ENCODE results near the gene SYNGR3.
"Not testable (repeated sequence)": the region's sequence is repeated elsewhere in the genome, so short reads cannot be mapped to it uniquely, and the experiment has no call there.

Gene SYNGR3, protein sequence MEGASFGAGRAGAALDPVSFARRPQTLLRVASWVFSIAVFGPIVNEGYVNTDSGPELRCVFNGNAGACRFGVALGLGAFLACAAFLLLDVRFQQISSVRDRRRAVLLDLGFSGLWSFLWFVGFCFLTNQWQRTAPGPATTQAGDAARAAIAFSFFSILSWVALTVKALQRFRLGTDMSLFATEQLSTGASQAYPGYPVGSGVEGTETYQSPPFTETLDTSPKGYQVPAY

DNA sequence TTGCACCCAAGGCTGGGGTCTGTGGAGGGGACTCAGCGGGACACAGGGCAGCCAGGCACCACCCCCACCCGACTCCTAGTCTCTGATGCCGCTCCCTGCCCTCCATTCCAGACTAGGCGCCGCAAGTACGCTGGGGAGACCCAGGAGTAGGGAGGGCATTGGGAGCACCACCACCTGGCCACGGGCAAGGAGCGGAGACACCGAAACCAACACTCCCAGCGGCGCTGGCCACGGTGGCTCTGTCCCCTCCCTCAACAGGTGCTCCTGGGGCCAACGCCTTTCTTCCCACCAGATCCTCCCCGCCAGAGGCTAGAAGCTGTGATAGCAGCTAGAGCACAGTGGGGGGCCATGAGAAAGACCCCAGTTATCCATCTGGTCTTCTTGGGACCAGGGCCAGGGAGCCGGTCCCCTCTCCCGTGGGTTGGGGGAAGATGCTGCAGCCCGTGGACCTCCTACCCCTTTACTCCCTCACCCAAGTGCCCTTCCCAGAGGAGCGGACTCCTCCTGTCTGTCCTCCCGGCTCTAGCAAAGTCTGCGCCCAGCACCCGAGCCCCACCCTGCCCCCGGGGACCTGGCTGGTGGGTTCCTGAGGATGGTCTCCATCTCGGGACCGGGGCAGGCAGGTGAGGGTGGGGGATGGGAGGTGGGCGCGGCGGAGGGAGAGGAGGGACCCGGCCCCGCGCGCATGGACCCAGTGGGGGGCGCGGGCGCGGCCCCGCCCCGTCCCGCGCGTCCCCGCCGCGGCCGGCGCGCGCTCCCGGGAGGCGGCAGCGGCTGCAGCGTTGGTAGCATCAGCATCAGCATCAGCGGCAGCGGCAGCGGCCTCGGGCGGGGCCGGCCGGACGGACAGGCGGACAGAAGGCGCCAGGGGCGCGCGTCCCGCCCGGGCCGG is at the start of gene SYNGR3:
SYNGR3 (plus strand) TSS at position 762 of the 892 bp plus-strand sequence. CDS start 133 bp downstream, outside the sequence.
- DNase-seq, result no peak

DNA sequence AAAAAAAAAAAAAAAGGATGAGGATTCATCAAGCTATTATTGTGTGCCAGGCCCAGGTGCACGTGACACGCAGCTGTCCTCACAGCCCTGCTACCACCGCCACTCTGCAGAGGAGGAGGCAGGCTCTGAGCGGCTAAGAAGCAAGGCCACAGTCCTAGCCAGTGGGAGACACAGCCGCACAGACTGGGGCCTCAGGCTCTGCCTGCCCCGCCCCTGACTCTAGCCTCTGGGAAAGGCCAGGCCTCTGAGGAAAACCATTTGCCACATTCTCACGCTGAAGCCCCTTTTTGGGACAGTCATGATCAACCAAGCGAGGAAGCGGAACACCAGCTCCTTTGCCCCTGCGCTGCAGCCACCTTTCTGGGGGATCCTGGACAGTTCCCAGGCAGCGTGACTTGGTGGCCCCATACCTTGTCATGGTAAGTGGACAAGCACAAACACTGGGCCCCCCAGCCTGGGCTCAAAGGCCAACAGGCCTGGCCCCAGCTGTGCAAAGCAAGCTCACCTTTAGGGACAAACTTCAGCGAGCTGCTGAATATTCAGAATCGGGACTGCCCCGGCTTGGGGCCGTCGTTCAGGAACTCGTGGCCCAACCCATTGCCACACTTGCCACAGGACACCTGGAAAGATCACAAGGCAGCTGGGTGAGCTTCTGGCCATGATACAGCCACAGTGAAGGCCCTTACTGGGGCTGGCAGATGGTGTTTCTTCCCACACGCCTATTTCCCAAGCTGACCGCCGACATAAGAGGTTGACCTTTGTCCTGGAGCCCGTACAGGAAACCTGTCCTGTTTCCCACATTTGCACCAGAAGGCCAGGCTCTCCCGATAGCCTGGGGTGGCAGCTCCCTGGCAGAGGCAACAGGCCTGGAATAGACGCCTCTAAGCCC is 49.3 kb upstream of the SYNGR3 start:
- no peak for DNase-seq

DNA sequence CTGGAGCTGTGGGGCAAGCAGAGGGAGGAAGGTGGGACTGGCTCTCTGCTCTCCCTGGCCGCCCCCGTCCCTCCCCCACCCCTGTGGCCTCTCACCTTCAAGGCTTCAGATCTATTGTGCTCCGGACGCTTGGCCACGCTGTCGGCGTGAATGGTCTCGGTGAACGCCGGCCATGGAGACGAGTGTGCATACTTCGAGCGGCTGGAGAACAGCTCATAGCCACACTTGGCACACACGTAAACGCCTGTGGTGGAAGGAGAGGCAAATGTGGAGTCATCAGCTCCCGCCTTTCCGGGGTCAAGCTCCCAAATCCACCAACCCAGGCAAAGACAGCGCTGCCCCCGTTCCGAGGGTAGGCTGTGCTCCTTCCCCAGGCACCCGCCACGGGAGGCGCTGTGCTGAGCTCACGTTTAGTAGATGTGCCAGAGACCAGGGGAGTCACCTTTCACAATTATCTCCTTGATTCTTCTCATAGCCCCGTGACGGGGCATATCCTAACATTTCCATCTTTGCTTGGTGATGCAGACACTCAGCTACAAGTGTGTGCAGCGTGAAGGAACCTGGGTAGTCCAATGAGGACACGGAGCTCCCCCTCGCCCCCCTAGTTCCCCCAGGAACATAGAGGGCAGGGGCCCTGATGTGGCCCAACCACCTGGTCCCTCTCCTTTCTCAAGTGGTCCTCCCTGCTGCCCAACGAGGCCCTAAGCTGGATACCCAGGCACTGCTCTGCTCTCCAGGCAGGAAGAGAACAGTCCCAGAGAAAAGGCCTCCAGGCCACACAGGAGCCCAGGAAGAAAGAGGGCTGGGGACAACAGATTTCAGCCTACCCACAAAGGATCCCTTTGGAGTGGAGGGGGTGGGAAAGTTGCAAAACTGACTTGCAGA is 48.4 kb upstream of the SYNGR3 start:
- DNase-seq, result no peak

DNA sequence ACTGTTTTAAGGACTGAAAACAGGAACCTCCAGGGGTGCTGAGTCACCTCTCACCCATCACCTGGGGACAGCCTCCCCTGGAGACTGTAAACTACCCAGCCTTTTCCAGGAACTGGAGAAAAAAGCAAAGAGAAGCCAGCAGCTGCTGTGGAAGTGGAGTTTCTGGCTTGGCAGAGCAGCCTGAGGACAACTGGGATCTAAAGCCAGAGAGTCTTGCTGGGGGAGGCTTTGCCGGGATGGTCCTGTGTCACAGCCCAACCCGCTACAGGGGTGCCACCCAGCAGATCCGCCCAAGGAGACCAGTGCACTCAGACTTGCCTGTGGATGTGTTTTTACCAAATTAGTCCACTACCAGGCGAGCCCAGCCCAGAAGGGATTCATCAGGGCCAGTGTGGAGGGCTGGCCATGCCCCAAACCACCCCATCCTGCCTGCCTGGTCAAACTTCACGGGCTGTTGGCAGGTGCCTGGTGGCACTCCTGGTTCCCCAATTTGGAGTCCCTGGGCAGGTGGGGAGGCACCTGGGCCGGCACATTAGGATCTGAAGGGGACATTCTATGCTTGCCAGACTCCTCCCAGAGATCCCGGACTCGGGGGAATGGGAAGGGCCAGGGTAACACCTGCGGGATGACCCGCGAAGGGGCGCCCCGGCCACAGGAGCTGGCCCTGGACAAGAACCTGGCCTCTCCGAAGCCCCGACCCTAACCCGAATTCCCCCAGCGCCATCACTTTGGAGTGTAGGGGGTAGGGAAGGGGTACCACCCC is 47.5 kb upstream of the SYNGR3 start:
- DNase-seq, result peak; percentile 65

DNA sequence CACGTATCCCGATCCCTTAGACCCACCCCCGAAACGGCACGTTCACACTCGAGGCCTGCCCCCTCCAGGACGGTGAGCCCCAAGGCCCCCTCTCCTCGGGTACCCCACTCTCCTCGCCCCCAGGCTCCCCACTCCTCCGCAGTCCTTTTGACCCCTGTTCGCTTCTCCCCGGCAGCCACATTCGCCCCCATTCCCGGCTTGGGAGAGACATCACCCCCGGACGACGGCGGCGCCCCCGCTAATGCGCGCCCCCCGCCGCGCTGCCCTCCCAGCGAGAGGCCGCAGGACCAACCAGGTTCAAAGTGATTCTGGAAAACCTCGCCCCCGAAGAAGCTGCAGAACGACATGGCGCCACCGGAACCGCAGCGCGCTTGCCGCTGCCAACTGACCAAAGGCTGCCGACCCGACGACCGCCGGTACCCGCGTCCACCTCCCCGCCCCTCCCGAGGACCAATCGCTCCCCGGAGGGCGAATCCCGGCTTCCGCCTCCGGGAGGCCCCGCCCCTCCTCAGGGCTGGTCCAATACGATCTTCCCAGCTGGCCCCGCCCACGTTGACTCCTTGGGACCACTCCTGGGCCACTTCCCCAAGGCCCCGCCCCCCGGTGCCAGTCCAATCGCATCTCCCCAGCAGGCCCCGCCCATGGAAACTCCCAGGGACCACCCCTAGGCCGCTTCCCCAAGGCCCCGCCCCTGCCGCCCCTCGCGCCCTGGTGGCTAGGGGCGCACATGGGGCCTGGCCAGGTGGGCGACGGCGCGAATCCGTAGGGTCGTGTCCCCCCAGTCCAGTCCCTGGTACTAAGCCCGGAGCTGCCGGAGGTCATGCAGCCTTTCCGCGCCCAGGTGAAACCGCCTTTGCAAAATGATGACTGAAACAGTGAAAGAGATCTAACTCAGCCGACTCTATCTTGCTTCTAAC is 46.7 kb upstream of the SYNGR3 start, which contains the start of gene MSRB1:
MSRB1 (minus strand) TSS at position 390 of the 917 bp plus-strand sequence; CDS start at position 347, 43 bp downstream.
- peak; percentile 100 for DNase-seq

DNA sequence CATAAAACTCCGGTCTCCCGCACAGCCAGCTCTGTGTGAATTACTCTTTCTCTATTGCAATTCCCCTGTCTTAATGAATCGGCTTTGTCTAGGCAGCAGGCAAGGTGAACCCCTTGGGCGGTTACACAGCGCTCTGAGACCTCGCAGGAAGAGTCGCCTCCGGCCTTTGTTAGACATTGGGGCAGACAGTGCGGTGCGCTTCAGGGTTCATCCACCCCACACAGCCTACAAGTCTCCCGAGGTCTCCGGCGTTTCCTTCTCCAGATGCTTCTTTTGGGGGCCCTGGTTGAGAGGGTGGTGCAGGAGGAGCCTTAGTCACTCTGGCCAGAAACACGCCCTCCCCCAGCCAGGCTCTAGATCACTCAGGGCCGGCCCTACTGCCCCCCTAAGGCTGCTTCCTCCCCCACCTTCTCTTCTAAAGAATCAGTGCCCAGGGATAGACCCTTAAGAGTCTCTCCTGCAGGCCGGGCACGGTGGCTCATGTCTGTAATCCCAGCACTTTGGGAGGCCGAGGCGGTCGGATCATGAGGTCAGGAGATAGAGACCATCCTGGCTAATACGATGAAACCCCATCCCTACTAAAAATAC is 45.1 kb upstream of the SYNGR3 start:
- DNase-seq, result no peak

DNA sequence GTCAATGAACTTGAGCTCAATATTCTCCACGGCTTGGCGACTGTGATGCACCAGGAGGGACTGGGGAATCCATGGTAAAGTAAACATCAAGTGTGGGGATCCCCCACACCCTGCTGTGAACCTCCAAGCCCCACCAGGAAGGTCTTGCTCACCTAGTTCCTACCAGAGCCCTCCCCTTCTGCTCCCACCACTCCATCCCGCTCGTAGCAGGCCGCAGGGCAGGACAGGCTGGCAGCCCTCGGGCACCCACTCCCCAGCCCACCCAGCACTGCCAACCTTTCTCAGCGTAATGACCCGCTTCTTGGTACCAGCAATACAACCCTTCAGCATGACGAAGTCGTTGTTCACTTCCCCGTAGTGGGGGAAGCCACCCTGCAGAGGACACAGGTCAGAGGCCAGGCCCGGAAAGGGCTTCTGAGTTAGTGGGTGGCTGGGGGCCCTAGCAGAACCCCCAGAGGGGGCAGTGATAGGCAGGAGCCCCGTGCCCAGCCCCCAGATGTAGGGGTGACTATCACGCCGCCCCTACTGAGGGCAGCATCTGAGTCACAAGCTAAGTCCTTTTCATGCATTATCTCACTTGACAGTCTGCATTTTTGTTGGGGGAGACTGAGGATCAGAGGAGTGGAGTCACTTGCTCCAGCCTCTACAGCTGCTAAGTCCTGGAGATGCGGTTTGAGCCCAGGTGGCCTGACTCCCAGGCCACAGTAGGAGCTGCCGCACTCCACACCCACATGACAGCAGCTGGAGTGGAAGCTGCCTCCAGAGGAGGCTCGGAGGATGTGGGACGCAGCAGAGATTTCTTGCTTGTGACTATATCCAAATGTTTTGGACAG is 44.0 kb upstream of the SYNGR3 start:
- DNase-seq, result no peak

DNA sequence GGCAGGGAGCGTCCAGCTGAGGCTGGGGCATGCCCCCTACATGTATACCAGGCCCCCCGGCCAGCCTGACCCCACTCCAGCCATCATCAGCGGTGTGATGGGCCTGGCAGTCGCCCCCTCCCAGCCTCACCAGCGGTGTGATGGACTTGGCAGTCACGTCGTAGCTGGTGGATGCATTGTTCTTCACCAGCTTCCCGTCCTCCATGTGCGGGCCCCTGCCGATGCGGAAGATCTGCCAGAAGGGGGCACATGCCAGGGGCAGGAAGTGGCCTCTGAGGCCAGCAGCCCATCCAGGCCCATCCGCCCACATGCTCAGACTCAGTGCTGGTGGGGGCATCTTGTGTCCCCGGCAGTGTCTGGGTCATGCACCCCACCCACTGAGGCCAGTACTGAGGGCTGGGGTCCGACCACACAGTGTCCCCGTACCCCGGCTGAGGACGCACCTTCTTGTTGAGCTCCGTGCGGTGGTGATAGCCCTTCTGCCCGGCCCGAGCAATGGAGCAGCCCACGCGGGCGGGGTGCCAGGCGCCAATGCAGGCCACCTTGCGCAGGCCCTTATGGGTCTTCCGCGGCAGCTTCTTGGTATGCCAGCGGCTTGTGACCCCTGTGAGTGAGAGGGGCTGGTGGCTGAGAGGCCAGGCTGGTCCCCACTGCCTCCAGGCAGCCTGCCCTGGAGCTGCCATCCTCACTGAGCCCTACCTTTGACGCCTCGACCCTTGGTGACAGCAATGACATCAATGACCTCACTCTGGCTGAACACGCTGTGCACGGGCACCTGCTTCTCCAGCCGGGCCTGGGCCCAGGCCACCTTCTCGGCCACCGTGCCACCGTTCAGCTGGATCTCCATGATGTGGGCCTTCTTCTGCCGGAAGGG is 43.0 kb upstream of the SYNGR3 start:
- DNase-seq, result no peak

DNA sequence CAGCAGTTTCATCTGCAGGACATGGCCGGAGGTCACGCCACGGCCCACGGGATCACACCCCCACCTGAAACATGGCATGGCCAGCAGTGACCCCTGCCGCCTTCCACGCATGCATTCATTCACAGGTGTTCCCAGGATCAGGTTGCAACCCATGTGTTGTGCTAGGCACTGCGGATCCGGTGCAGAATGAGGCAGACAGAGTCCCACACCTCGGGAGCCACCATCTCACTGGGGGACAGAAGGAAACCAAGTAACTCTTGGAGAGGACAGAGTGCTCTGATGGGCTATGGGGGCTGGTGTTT is 42.5 kb upstream of the SYNGR3 start:
- no peak for DNase-seq

DNA sequence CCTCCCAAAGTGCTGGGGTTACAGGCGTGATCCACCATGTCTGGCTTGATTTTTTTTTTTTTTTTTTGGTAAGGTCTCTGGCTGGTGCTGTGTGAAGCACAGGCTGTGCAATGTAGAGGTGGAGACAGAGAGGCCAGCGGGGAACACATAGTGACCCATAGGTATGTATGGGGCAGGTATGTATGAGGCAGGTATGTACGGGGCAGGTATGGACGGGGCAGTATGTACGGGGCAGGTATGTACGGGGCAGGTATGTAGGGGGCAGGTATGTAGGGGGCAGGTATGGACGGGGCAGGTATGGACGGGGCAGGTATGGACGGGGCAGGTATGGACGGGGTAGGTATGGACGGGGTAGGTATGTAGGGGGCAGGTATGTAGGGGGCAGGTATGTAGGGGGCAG is 40.3 kb upstream of the SYNGR3 start:
- no peak for DNase-seq

DNA sequence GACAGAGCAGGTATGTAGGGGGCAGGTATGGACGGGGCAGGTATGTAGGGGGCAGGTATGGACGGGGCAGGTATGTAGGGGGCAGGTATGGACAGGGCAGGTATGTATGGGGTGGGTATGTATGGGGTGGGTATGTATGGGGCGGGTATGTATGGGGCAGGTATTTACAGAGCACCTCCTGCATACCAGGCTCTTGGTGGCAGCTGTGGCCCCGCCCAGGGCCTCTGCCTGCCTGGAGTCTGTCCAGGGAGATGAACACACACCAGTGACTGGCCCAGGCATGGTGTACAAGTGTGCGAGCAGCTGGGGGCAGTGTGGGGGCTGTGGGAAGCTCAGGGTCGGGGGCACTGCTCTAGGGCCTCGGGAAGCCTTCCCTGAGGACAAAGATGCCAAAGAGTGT is 39.7 kb upstream of the SYNGR3 start:
- no peak for DNase-seq

DNA sequence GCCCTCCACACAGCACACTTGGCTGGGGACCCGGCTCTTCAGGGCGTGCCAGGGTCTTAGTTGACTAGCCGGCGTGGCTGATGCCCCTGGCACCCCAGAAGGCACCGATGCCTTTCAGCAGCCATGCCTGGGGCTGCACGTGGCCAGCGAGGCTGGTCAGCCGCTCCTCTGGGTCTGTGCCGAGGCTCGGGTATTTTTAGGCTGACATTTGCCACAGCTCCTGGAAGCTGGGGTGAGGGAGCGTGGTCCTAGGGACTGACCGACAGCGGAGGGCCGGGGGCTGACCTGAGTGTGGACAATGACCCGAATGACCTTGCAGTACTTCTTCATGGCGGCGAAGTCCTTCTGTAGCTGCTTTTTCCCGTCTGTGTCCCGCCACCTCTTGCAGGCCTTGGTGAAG is 39.2 kb upstream of the SYNGR3 start:
- no peak for DNase-seq

DNA sequence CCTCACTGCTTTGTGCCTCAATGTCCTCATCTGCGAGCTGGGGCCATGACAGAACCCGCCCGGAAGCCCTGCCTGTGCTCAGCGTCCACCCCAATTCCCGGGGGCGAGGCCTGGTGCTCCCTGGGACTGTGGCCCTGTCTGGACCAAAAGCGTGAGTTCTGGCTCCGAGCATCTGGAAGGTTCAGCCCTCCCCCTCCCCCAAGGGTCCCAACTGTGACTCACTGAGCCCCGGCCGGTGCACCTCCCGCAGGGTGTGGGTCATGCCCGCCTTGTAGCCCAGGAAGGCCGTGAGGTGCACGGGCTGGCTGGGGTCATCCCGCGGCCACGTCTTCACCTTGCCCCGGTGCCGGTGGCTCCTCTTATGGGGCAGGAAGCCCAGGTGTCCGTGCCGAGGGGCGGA is 36.0 kb upstream of the SYNGR3 start:
- DNase-seq, result no peak

DNA sequence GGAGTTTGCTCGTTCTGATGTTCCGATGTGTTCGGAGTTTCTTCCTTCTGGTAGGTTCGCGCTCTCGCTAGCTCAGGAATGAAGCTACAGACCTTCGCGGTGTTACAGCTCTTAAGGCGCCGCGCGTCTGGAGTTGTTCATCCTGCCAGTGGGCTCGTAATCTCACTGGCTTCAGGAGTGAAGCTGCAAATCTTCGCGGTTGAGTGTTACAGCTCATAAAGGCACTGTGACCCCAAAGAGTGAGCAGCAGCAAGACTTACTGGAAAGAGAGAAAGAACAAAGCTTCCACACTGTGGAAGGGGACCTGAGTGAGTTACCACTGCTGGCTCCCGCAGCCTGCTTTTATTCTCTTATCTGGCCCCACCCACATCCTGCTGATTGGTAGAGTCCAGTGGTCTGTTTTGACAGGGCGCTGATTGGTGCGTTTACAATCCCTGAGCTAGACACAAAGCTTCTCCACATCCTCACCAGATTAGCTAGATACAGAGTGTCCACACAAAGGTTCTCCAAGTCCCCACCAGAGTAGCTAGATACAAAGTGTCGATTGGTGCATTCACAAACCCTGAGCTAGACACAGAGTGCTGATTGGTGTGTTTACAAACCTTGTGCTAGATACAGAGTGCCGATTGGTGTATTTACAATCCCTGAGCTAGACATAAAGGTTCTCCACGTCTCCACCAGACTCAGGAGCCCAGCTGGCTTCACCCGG is 32.2 kb upstream of the SYNGR3 start:
- DNase-seq, result peak; percentile 28

DNA sequence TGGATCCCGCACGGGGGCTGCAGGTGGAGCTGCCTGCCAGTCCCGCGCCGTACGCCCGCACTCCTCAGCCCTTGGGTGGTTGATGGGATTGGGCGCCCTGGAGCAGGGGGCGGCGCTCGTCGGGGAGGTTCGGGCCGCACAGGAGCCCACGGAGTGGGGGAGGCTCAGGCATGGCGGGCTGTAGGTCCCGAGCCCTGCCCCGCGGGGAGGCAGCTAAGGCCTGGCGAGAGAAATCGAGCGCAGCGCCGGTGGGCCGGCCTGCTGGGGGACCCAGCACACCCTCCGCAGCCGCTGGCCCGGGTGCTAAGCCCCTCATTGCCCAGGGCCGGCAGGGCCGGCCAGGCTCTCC is 31.7 kb upstream of the SYNGR3 start:
- not testable (repeated sequence) for DNase-seq

DNA sequence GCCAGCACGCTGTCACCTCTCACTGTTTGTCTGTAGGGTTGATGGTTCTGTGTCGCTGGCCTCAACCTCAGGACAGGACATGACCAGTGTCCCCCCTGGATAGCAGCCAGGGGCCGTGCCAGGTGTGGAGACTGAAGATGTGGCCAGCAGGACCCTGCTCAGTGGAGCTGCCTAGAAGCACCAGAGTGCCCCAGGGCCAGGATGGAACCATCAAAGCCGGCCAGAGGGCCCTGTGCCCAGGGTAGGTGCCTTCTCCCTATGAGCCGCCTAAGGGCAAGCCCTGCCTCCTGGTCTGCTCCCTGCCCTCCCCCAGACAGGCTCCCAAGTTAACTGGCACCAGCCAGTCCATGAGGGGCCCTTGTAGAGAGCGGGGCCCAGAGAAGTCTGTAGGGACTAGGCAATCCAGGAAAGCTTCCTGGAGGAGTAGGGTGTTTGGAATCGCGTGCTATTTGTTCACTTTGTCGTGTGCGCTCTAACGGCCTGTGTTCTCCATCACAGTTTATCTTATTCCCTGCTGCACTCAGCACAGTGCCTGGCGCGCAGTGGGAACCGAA is 31.0 kb upstream of the SYNGR3 start:
- DNase-seq, result no peak

Measured in hematopoietic multipotent progenitor cell treated with erythropoietin and hydrocortisone succinate and interleukin-3 and kit ligand, for 4 days (in vitro differentiated cells).